Astrocyte of the hippocampus (primary cell): ENCODE results near the gene AFP.
"Not testable (repeated sequence)": the region's sequence is repeated elsewhere in the genome, so short reads cannot be mapped to it uniquely, and the experiment has no call there.

ENCODE experiments used
- DNase-seq: peaks from one replicate; pipeline ENCODE4 v3.0.0; 2011; ENCODE audit warnings: low read depth, low spot score

Gene AFP

GRCh38 chr4:73435984-73436383, at the start of gene AFP:
Gene AFP, plus strand, starts transcription at chr4:73436221. Its CDS starts 42 bp downstream, at chr4:73436263.
- no peak for DNase-seq

GRCh38 chr4:73387552-73387951, 48.5 kb upstream of the AFP start:
- no peak for DNase-seq

- DNase-seq, result no peak
These were observed 47.1 kb upstream of the AFP start for GRCh38 chr4:73388887-73389286.

- not testable (repeated sequence) for DNase-seq
These were observed 46.4 kb upstream of the AFP start for GRCh38 chr4:73389663-73390062.

GRCh38 chr4:73391774-73392173, 44.2 kb upstream of the AFP start:
- DNase-seq, result no peak

GRCh38 chr4:73392936-73393335, 43.1 kb upstream of the AFP start:
- DNase-seq, result no peak

- no peak for DNase-seq
These were observed 39.7 kb upstream of the AFP start for GRCh38 chr4:73396304-73396703.

- no peak for DNase-seq
These were observed 38.7 kb upstream of the AFP start for GRCh38 chr4:73396993-73397972.

- no peak for DNase-seq
These were observed 34.6 kb upstream of the AFP start for GRCh38 chr4:73401412-73401811.

GRCh38 chr4:73404042-73404441, 32.0 kb upstream of the AFP start, which contains the start of gene ALB:
Gene ALB, plus strand, starts transcription at chr4:73404287. Its CDS starts 41 bp downstream, at chr4:73404328.
- no peak for DNase-seq

- DNase-seq, result no peak
These were observed 31.6 kb upstream of the AFP start for GRCh38 chr4:73404457-73404856.

GRCh38 chr4:73405138-73405537, 30.9 kb upstream of the AFP start:
- no peak for DNase-seq

- DNase-seq, result no peak
These were observed 29.5 kb upstream of the AFP start for GRCh38 chr4:73406548-73406875.

GRCh38 chr4:73407227-73407673, 28.8 kb upstream of the AFP start:
- DNase-seq, result no peak

- no peak for DNase-seq
These were observed 27.7 kb upstream of the AFP start for GRCh38 chr4:73408181-73408867.

GRCh38 chr4:73409012-73409862, 26.8 kb upstream of the AFP start:
- DNase-seq, result no peak

GRCh38 chr4:73409978-73410548, 26.0 kb upstream of the AFP start:
- no peak for DNase-seq

- no peak for DNase-seq
These were observed 24.9 kb upstream of the AFP start for GRCh38 chr4:73410916-73411730.

GRCh38 chr4:73411731-73412414, 24.1 kb upstream of the AFP start:
- no peak for DNase-seq

- DNase-seq, result no peak
These were observed 22.7 kb upstream of the AFP start for GRCh38 chr4:73413294-73413755.
